GM19397 (cell line): ENCODE data around the gene IGFALS.

Experiments used
- ATAC-seq: cut with Tn5 transposase; IDR thresholded peaks from one replicate; pipeline ENCODE4 v1.9.1; 2021; ENCODE audit warnings: mild to moderate bottlenecking, moderate library complexity; ENCODE audit not compliant: unreplicated experiment

IGFALS gene

DNA sequence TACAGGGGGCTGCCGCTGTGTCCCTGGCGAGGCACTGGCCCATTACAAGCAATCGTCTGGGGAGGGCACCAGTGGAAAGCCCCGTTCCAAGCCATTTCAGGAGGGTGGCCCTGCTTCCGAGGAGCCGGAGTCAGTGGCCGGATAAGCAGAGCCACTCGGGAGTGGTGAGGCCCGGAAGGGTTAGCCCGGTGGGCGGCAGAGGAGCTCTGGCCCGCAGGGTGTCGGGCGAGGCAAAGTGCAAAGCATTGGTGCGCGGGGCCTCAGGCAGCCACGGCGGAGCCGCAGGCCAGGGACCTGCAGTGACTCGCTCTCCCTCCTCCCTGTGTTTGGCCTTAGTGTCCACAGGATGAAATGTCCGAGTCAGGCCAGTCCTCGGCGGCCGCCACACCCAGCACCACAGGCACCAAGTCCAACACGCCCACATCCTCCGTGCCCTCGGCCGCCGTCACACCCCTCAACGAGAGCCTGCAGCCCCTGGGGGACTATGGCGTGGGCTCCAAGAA is 46.8 kb downstream of the IGFALS start:
- no peak for ATAC-seq

DNA sequence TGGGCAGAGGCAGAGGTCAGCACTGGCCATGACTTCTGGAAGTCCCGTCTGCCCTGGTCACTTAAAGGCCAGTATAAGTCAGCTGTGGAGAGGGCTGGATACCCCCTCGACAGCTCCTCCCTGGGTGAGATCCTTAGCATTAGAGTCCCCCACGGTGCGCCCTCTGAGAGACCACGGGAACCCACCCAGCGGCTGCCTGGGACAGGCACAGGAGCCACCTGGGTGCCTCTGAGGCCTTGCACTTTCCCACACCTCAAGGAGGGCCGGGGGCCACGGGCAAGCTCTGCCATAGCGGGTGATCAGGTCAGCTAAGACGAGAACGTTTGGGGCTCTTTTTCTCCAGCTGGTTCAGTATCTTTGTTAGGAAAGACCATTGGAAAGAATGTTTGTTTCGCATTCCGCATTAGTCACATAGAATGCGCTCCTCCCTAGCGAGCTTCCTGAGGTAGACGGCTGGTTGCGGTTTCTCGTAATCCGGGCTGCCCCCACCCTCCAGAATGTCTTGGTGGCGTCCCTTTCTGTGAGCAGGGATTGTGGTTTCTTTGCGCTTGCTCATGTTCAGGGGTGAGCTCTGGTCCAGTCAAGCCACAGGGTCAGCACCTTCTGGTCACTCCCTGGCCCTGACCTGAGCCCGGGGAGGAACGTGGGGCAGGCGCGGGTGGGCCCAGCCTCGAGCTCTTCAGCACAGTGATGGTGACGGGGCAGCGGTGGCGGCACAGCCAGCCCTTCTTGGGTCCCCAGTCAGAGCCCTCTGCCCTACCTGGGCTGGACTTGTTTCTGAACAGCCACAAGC is 47.4 kb downstream of the IGFALS start:
- no peak for ATAC-seq

DNA sequence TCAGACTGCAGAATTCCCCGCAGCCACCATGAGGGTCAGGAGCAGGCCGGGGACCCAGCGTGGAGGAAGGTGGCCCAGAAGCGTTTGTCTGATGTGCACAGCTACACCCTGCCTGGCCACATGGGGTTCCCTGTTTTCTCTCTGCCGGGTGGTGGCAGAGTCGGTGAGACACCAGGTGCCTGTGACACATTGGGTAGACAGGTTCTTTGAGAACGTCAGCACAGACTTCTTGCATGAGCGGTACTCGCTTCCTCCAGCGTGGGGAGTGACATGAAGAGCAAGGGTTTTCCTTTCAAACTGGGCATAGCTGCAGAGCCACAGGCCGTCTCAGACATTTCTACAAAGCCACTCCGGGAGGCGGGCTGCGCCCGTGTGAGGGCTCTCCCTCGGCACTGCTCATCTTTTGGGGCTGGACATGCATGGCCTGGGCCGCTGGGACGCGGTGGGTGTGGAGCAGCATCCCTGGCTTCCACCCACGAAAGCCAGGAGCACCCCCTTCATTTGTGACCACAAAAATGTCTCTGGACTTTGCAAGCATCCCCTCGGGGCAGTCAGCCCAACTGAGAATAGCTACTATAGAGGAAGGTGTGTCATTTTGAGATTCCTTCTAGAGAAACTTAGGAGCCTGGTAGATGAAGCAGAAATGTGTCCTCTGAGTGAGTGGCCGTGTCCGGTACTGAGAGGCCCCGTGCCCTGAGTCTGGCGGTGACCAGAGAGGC is 48.2 kb downstream of the IGFALS start:
- no peak for ATAC-seq

DNA sequence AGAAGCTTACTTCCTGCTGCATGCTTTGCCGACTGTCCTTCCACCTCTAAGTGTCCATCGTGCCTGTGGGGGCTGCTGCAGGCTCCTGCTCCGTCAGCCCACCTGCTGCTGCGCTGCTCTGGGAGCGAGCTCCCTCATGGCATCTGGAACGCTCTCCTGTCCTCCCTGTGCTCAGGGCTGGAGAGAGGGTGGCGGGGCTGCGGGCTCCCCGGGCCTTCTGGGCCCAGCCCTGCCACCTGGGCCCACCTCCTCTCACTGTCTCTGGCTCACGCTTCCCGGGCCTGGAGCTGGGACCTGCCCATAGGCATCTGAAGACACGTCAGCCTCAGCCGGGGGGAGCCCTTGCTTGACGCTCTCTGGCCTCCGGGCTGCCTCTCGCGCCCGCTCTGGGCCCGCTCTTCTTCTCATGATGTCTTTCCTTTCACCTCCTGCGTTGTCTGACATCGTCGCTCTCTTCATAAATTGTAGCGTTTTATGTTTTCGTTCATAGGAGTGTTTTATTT is 49.1 kb downstream of the IGFALS start:
- no peak for ATAC-seq

DNA sequence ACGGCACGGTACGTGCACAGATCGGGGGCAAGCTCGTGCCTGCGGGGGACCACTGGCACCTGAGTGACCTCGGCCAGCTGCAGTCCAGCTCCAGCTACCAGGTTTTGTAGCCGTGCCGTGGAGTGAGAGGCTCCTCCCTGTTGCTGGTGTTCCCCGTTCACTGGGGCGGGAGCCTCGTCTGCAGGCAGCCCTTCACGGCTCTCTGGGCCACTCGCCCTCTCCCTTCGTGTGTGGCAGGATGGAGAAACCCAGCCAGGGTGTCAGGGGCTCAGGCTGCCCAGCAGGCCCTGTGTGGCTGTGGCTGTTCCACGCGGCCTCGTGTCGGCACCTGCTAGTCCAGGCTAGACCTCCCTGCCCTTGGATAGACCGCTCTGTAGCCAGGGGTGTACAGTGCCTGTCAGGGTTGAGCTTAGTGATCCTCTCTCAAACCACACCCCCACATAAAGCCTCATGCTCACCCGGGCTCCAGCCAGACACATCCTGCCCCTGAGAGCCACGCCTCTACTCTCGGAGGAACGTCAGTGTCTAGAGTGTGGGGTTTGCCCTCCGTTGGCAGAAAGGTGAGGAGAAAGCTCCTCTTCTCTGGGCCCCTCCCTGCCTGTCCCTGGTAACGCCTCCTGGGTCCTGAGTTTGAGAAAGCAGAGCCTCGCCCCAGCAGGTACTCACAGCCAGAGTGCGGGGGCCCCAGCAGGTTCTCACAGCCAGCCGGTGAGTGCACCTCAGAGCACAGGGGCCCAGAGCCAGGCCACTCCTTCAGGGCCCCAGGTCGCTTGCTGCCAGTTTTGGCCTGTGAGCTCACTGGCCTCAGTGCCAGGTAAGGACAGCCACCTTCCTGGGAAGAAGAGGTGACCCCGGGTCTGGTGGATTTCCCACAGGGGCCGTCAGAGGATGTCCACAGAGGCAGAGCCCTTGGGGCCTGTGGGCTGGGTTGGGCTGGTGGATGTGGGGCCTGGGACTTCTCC is 49.8 kb downstream of the IGFALS start:
- ATAC-seq = no peak

DNA sequence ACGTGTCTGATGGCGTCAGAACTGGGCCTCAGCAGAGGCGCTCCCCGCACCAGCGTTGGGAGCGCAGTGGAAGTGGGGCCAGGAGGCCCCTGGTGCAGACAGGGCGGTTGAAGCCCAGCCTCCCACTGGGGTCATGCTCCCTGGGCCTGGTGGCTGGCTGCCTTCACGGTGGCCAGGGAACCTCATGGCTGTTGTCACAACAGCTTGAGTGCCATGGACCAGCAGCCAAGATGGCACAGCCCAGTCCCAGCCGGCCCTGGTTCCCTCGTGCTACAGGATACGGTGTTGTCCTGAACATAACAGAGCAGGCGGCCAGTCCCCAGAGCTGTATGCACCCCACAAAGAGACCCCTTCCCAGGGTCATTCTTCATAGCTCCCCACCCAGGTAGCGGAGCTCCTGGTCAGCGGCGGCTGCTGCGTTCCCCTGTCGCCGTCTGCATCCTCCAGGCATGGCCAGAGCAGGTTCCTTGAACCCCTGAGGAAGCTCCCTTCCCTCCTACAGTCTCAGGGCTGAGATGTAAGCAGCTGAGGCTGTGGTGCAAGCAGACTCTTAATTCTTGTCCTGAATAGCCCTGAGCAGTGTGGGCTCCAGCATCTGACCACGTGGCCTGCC is 51.8 kb downstream of the IGFALS start:
- ATAC-seq = no peak

DNA sequence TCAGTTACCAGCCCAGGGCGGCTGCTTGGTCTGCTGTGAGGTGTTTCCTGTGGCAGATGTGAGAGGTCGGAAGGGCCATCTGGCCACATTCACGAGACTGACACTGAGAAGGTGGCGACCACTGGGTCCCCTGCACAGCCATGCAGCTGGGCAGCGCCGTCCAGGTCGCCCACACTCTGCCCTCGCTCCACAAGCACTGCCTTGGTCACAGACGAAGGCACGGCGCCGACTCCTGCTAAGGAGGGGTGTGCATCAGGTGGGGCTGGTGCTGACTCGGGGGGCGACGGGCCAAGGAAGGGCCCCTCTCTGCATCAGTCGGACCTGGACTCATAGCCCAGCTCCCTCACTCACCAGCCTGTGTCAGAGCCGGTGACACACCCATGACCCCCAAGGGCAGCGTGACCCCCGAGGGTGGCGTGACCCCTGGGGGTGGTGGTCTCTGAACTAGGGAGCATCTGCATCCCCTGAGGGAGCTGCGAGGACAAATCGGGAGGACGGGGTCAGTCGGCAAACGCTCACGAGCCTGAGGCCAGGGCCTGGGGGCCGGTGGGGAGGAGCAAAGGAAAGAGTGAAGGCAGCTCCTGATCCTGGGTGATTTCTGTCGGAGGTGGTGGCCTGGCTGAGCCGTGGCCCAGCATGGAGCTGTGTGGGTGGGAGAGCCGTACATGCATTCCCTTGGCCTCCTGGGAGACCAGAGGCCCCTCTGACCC is 52.6 kb downstream of the IGFALS start:
- ATAC-seq = no peak
